PFSK-1 (cell line): ENCODE data around the gene PI4K2B.

ENCODE experiments used
- FOXP2 ChIP-seq: optimal IDR thresholded peaks from 2 replicates; pipeline ENCODE3; 2011; ENCODE audit warnings: borderline replicate concordance, control low read depth, inconsistent platforms; ENCODE audit not compliant: insufficient read depth; ENCODE audit errors: extremely low read length, extremely low read depth
- POLR2AphosphoS5 ChIP-seq: IDR thresholded peaks from 2 replicates; pipeline ENCODE4 v1.6.1; 2012; ENCODE audit warnings: low read depth, mild to moderate bottlenecking, control low read depth, low read length, moderate library complexity
- REST ChIP-seq, 2 experiments: IDR thresholded peaks; 2 replicates each; pipeline versions ENCODE4 v1.6.1 to v1.8.0; 2011 to 2012; ENCODE audit warnings: low read depth in 2 of 2, low read length in 2 of 2, control low read depth in 1 of 2, inconsistent platforms in 1 of 2, mild to moderate bottlenecking in 1 of 2, moderate library complexity in 1 of 2; ENCODE audit not compliant: insufficient read depth in 1 of 2
- SIN3A ChIP-seq: IDR thresholded peaks from 2 replicates; pipeline ENCODE4 v1.6.1; 2012; ENCODE audit warnings: mild to moderate bottlenecking, low read length, moderate library complexity, borderline replicate concordance; ENCODE audit not compliant: insufficient read depth
- TAF1 ChIP-seq: IDR thresholded peaks from 2 replicates; pipeline ENCODE4 v1.6.1; 2012; ENCODE audit warnings: low read length, control low read depth, borderline replicate concordance; ENCODE audit not compliant: insufficient read depth

- TF ChIP-seq POLR2AphosphoS5 = no peak
- TF ChIP-seq TAF1 = no peak
- TF ChIP-seq SIN3A = no peak
- TF ChIP-seq REST (IDR thresholded peaks at IDR 0.05; ENCODE audit: insufficient read depth in 1 of 2, low read depth in 2 of 2, low read length in 2 of 2) = no peak
- no peak for TF ChIP-seq FOXP2
Observed at GRCh38 chr4:25212822-25213221, 21.0 kb upstream of the PI4K2B start.
